ENCODE data around the gene MTSS2. TPM values are rescaled to one million over a fixed set of nuclear protein-coding genes. Genes with fewer than 3 reads are reported as not detected.

MTSS2 gene
- 0.15 and 0.47 TPM in 2 replicates for total RNA-seq (2014; rRNA removed; shearing (Covaris generic); ENCODE audit: low replicate concordance)

DNA sequence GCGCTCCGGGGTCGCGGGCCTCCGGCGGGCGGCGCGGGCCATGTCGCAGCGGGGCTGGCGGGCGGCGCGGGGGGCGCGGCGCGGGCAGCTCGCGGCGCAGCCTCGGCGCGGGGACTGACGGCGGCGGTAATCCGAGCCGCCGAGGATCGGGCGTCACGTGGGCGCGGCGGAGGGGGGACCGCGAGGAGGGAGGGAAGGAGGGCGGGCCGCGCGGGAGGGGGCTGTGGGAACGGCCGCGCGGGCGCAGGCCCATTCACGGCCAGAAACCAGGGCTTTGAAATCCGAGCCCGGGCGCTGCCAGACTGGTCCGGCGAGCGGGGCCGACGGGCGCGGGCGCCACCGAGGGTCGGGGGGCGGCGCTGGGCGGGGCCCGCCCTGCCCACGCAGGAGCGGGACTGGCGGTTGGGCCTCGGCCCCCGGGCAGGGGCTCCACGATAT, at the start of gene MTSS2:
MTSS2 (minus strand) TSS at position 116 of the 438 bp plus-strand sequence. CDS start 262 bp downstream, outside the sequence.
- H3K27me3 ChIP-seq (ENCODE audit: low read length) = no peaks in the 10 kb centered on the region
- H2AFZ ChIP-seq (ENCODE audit: low read length) = no peak within 1 kb of the TSS
- H4K20me1 ChIP-seq (ENCODE audit: insufficient read depth, low read depth, low read length) = no peaks in the 10 kb centered on the region; the same call in 1 of the 2 replicates
- no peaks in the 10 kb centered on the region for H3K79me2 ChIP-seq (ENCODE audit: low read length)
- H3K4me1 ChIP-seq (ENCODE audit: low read length) = peaks cover 9% of the 10 kb centered on the region
- no peaks in the 10 kb centered on the region for H3K9me2 ChIP-seq (replicated peaks; ENCODE audit: insufficient read depth, low read length)
- no peaks in the 10 kb centered on the region for H3K9me3 ChIP-seq (ENCODE audit: low read length)
- no peak for DNase-seq
- H3K27ac ChIP-seq (ENCODE audit: low read length) = no peak within 1 kb of the TSS
- H3K9ac ChIP-seq (ENCODE audit: low read length) = no peak within 1 kb of the TSS
- H3K36me3 ChIP-seq (ENCODE audit: insufficient read depth, low read length) = no peaks in the 10 kb centered on the region
- H3K4me2 ChIP-seq (ENCODE audit: low read depth, low read length, poor library complexity, severe bottlenecking) = no peak within 1 kb of the TSS
- H3K4me3 ChIP-seq (ENCODE audit: low read length) = no peak within 1 kb of the TSS

- no peak overlapping the region for H3K4me3 ChIP-seq (ENCODE audit: low read length)
- no peaks in the 10 kb centered on the region for H3K79me2 ChIP-seq (ENCODE audit: low read length)
- H3K9me3 ChIP-seq (ENCODE audit: low read length) = no peaks in the 10 kb centered on the region
- no peaks in the 10 kb centered on the region for H3K4me1 ChIP-seq (ENCODE audit: low read length)
- H4K20me1 ChIP-seq (ENCODE audit: insufficient read depth, low read depth, low read length) = no peaks in the 10 kb centered on the region
- no peak for DNase-seq
- H3K4me2 ChIP-seq (ENCODE audit: low read depth, low read length, poor library complexity, severe bottlenecking) = no peak overlapping the region
- H2AFZ ChIP-seq (ENCODE audit: low read length) = no peak overlapping the region
- no peak overlapping the region for H3K27ac ChIP-seq (ENCODE audit: low read length)
- no peak overlapping the region for H3K9ac ChIP-seq (ENCODE audit: low read length)
- no peaks in the 10 kb centered on the region for H3K36me3 ChIP-seq (ENCODE audit: insufficient read depth, low read length)
- H3K27me3 ChIP-seq (ENCODE audit: low read length) = no peaks in the 10 kb centered on the region
- H3K9me2 ChIP-seq (replicated peaks; ENCODE audit: insufficient read depth, low read length) = no peaks in the 10 kb centered on the region
Observed at GRCh38 chr16:70735141-70735979, 49.5 kb upstream of the MTSS2 start.

- Histone ChIP-seq H3K4me3 (ENCODE audit: low read length) (no peak overlapping the region), H3K79me2 (ENCODE audit: low read length) (no peaks in the 10 kb centered on the region), H3K27ac (ENCODE audit: low read length) (no peak overlapping the region), H3K4me1 (ENCODE audit: low read length) (no peaks in the 10 kb centered on the region), H3K9ac (ENCODE audit: low read length) (no peak overlapping the region), H3K9me2 (replicated peaks; ENCODE audit: insufficient read depth, low read length) (no peaks in the 10 kb centered on the region), H3K4me2 (ENCODE audit: low read depth, low read length, poor library complexity, severe bottlenecking) (no peak overlapping the region), H2AFZ (ENCODE audit: low read length) (no peak overlapping the region), H3K36me3 (ENCODE audit: insufficient read depth, low read length) (no peaks in the 10 kb centered on the region), H3K27me3 (ENCODE audit: low read length) (no peaks in the 10 kb centered on the region), H4K20me1 (ENCODE audit: insufficient read depth, low read depth, low read length) (no peaks in the 10 kb centered on the region), H3K9me3 (ENCODE audit: low read length) (no peaks in the 10 kb centered on the region)
- no peak for DNase-seq
Observed at GRCh38 chr16:70734522-70735095, 48.8 kb upstream of the MTSS2 start.

DNA sequence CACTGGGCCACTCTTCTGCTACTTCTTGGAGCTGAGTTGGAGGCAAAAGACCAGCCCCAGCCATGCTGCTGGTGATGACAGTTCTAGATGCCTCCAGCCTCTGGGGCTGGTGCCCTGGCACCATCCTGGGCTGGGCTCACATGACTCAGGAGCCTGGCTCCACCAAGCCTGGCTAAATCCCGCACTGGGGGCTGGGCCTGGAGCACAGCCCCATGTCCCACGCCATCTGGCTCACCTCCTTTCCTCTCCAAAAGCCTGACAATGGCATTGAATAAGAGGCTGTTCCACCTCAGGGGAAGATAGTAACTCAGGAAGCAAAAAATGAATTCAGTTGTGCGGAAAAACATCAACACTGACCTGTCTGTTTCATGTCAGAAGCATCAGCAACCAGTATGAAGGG, 45.1 kb upstream of the MTSS2 start:
- H3K4me3 ChIP-seq (ENCODE audit: low read length) = no peak overlapping the region
- H3K36me3 ChIP-seq (ENCODE audit: insufficient read depth, low read length) = no peaks in the 10 kb centered on the region
- no peaks in the 10 kb centered on the region for H3K4me1 ChIP-seq (ENCODE audit: low read length)
- H3K9me3 ChIP-seq (ENCODE audit: low read length) = no peaks in the 10 kb centered on the region
- H2AFZ ChIP-seq (ENCODE audit: low read length) = no peak overlapping the region
- DNase-seq = no peak
- H3K27me3 ChIP-seq (ENCODE audit: low read length) = no peaks in the 10 kb centered on the region
- H3K79me2 ChIP-seq (ENCODE audit: low read length) = no peaks in the 10 kb centered on the region
- H3K9me2 ChIP-seq (replicated peaks; ENCODE audit: insufficient read depth, low read length) = no peaks in the 10 kb centered on the region
- H3K27ac ChIP-seq (ENCODE audit: low read length) = no peak overlapping the region
- no peaks in the 10 kb centered on the region for H4K20me1 ChIP-seq (ENCODE audit: insufficient read depth, low read depth, low read length)
- H3K9ac ChIP-seq (ENCODE audit: low read length) = no peak overlapping the region
- H3K4me2 ChIP-seq (ENCODE audit: low read depth, low read length, poor library complexity, severe bottlenecking) = no peak overlapping the region

- no peak for DNase-seq
- Histone ChIP-seq H3K9ac (ENCODE audit: low read length) (no peak overlapping the region), H3K9me2 (replicated peaks; ENCODE audit: insufficient read depth, low read length) (no peaks in the 10 kb centered on the region), H3K4me3 (ENCODE audit: low read length) (no peak overlapping the region), H2AFZ (ENCODE audit: low read length) (no peak overlapping the region), H3K27ac (ENCODE audit: low read length) (no peak overlapping the region), H3K79me2 (ENCODE audit: low read length) (no peaks in the 10 kb centered on the region), H3K27me3 (ENCODE audit: low read length) (no peaks in the 10 kb centered on the region), H4K20me1 (ENCODE audit: insufficient read depth, low read depth, low read length) (no peaks in the 10 kb centered on the region), H3K4me1 (ENCODE audit: low read length) (no peaks in the 10 kb centered on the region), H3K4me2 (ENCODE audit: low read depth, low read length, poor library complexity, severe bottlenecking) (no peak overlapping the region), H3K36me3 (ENCODE audit: insufficient read depth, low read length) (no peaks in the 10 kb centered on the region), H3K9me3 (ENCODE audit: low read length) (no peaks in the 10 kb centered on the region)
Observed at GRCh38 chr16:70730031-70730430, 44.2 kb upstream of the MTSS2 start.

- no peak overlapping the region for H3K4me3 ChIP-seq (ENCODE audit: low read length)
- H3K36me3 ChIP-seq (ENCODE audit: insufficient read depth, low read length) = no peaks in the 10 kb centered on the region
- H3K27ac ChIP-seq (ENCODE audit: low read length) = no peak overlapping the region
Observed at GRCh38 chr16:70729292-70729691, 43.4 kb upstream of the MTSS2 start.

GRCh38 chr16:70728150-70728549, 42.3 kb upstream of the MTSS2 start:
- no peaks in the 10 kb centered on the region for H3K9me3 ChIP-seq (ENCODE audit: low read length)
- no peak for DNase-seq
- H3K4me3 ChIP-seq (ENCODE audit: low read length) = no peak overlapping the region
- H3K9ac ChIP-seq (ENCODE audit: low read length) = no peak overlapping the region
- H3K79me2 ChIP-seq (ENCODE audit: low read length) = no peaks in the 10 kb centered on the region
- H3K27ac ChIP-seq (ENCODE audit: low read length) = no peak overlapping the region
- no peak overlapping the region for H3K4me2 ChIP-seq (ENCODE audit: low read depth, low read length, poor library complexity, severe bottlenecking)
- no peaks in the 10 kb centered on the region for H4K20me1 ChIP-seq (ENCODE audit: insufficient read depth, low read depth, low read length)
- H3K36me3 ChIP-seq (ENCODE audit: insufficient read depth, low read length) = no peaks in the 10 kb centered on the region
- H3K4me1 ChIP-seq (ENCODE audit: low read length) = no peaks in the 10 kb centered on the region
- no peaks in the 10 kb centered on the region for H3K27me3 ChIP-seq (ENCODE audit: low read length)
- no peaks in the 10 kb centered on the region for H3K9me2 ChIP-seq (replicated peaks; ENCODE audit: insufficient read depth, low read length)
- H2AFZ ChIP-seq (ENCODE audit: low read length) = no peak overlapping the region

More at GRCh38 chr16:70729292-70729691, 43.4 kb upstream of the MTSS2 start:
- DNase-seq = no peak
- no peak overlapping the region for H3K9ac ChIP-seq (ENCODE audit: low read length)
- no peaks in the 10 kb centered on the region for H4K20me1 ChIP-seq (ENCODE audit: insufficient read depth, low read depth, low read length)
- H3K4me1 ChIP-seq (ENCODE audit: low read length) = no peaks in the 10 kb centered on the region
- H3K4me2 ChIP-seq (ENCODE audit: low read depth, low read length, poor library complexity, severe bottlenecking) = no peak overlapping the region
- no peaks in the 10 kb centered on the region for H3K9me3 ChIP-seq (ENCODE audit: low read length)
- no peaks in the 10 kb centered on the region for H3K79me2 ChIP-seq (ENCODE audit: low read length)
- no peaks in the 10 kb centered on the region for H3K9me2 ChIP-seq (replicated peaks; ENCODE audit: insufficient read depth, low read length)
- no peaks in the 10 kb centered on the region for H3K27me3 ChIP-seq (ENCODE audit: low read length)
- no peak overlapping the region for H2AFZ ChIP-seq (ENCODE audit: low read length)

DNA sequence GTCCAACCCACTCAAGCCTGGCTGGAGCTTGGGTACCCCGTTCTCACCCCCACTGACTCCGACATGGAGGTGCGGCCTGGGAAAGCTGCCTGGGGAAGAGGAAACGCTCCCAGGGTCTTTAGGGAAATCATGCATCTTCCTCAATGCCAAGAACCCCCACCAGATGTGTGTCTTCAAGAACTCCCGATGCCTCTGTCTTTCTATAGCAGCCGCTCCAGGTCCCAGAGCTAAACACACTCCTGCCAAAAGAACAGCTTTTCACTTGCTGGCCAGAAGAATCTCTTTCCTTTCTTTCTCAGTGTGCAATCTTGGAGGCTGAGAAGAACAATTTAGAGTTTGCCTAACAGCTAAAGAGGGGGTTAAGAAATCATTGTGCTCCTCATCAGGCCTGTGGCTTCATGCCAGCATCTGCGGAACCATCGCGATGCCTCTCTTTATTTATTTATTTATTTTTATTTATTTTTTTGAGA, 41.1 kb upstream of the MTSS2 start:
- Histone ChIP-seq H3K4me3 (ENCODE audit: low read length) (no peak overlapping the region), H3K27me3 (ENCODE audit: low read length) (no peaks in the 10 kb centered on the region), H3K79me2 (ENCODE audit: low read length) (no peaks in the 10 kb centered on the region), H2AFZ (ENCODE audit: low read length) (no peak overlapping the region), H3K9me2 (replicated peaks; ENCODE audit: insufficient read depth, low read length) (no peaks in the 10 kb centered on the region), H3K9me3 (ENCODE audit: low read length) (no peaks in the 10 kb centered on the region), H3K4me2 (ENCODE audit: low read depth, low read length, poor library complexity, severe bottlenecking) (no peak overlapping the region), H4K20me1 (ENCODE audit: insufficient read depth, low read depth, low read length) (no peaks in the 10 kb centered on the region), H3K9ac (ENCODE audit: low read length) (no peak overlapping the region), H3K36me3 (ENCODE audit: insufficient read depth, low read length) (no peaks in the 10 kb centered on the region), H3K4me1 (ENCODE audit: low read length) (no peaks in the 10 kb centered on the region), H3K27ac (ENCODE audit: low read length) (no peak overlapping the region)
- no peak for DNase-seq
